ENCODE results near the gene TUBGCP3.
A peak's percentile ranks its signal among the peaks of the same experiment; 100 is the strongest.

TUBGCP3 gene

GRCh38 chr13:112615391-112615790 is 27.4 kb upstream of the TUBGCP3 start:
- no peak for DNase-seq

DNA sequence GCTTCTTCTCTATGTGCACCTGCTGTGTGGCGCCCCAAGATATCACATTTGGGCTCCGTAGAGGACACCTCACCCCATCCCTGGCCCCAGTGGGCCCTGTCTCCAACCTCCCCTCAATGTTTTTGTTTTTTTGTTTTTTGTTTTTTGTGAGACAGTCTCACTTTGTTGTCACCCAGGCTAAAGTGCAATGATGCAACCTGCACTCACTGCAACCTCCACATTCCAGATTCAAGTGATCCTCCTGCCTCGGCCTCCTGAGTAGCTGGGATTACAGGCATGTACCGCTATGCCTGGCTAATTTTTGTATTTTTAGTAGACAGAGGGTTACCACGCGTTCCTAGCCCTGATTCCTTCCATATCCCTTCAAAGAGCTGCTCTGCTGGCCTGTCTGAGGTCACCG is 26.9 kb upstream of the TUBGCP3 start:
- no peak for DNase-seq

GRCh38 chr13:112608212-112608611 is 20.3 kb upstream of the TUBGCP3 start:
- no peak for DNase-seq

DNA sequence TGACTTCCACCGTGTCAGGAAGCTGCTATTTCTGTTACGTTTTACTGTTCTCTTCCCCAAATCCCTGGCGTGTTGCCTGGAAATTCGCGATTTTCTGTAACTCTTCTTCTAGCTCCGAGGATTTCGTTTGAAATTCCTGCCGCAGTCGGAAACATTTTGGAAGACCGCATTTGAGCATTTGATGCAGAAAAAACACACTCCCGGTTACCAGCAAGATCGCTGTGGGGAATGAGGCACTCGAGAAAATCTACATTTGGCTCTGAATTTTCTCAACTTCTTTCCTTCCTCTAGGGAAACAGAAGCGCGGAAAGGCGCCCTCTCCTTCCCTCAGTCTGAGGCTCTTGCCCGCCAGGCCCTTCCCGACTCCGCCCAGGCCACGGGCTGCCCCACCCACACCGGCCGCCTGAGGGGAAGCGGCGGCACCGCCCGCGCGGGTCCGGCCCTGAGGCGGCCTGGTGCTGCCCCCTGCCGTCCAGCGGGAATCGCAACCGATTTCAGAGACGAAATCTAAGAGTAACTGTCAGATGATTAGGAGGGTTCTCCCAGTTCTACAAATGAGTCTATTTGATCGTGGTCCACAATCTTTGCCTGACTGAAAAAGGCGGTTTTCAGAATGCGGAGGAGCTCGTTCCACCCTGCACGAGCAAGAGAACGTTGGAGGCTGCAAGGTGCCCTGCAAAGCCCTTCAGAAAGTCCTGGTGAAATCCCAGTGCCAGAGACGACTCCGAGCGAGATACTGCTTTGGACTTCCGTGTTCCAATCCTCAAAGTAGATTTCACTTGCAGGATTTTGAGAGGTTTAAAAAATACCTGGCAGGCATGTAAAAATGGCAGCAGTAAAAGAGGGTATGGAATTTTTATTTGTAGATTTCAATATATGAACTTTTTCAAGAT is 18.4 kb upstream of the TUBGCP3 start:
- peak; percentile 87 for DNase-seq

DNA sequence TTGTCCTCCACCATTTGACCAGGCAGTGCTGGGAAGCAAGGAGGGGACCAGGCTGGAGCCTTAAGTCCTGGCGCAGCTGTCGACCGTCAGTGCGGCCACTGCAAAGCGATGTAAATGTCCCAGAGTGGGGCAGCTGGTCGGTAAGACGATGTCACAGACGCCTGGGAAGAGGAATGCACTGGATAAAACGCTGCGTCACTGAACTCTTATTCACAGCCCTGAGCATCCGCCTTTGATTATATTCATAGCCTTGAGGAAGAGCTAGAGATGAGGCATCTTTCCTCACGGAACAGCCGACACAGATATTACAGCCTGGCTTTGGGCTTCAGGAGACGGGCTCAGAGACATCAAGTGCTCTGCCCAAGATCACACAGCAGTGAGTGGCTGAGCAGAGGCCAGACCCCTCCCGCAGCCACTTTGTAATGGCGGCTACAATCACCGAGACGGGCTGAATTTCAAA is 17.6 kb upstream of the TUBGCP3 start:
- DNase-seq: peak; percentile 23

DNA sequence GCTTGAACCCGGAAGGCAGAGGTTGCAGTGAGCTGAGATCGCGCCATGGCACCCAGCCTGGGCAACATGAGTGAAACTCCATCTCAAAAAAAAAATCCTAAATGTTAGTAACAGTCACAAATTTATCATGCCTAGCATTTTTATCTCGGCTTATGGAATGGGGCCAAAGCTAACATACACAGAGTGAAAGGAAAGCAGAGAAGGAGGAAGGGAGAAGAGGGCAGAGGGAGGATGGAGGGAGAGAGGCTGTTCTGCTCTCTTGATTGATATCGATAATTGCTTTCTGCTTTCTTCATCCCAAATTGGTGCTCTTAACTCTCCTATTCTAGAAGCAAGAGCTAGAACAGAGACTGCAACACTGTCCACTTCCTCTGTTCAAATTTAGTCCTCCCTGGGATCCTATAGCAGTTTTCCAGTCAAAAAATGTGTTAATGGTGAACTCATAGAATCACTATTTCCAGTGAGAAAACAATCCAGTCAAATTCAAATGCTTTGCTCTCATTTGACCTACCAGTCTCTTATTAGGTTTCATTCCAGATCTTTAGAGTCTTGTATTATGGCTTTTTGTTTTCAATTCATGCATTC is 15.8 kb upstream of the TUBGCP3 start:
- DNase-seq: peak; percentile 29

DNA sequence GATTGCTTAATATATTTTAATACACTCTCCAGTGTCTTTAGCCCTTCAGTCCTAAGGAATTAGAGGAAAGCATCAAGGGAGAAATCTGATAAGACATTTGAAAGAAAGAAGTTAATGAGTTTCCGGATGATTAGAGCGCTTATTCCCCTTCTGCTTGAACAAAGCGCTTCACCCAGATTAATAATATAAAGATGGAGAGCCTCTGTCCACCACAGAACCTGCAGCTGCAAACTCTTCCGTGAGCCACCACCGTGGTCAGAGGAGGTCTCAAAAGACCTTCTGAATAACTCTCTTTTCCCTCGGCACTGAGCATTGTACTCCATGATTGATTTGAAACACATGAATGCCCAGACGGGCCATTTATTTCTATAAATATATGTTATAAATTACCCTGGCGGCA is 14.2 kb upstream of the TUBGCP3 start:
- DNase-seq: no peak

DNA sequence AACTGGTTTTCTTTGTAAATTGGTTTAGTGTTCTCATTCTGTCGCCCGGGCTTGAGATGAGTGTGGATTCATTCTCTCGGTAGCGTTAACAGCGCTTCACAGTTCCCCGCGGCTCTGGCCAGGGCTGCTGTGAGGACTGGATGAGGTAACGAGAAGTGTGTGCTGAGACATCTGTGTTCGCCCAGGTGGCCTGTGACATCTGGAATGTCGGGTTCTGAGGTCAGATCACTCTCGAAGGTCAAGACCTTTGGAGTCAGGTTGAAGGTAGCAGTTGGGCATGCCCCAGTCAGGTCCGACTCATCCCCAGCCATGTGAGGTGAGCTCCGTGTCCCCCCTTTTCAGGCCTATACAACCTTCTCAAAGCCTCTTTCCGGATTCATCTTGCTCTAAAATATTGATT is 13.4 kb upstream of the TUBGCP3 start:
- no peak for DNase-seq

- no peak for DNase-seq
These were observed 8.3 kb upstream of the TUBGCP3 start for GRCh38 chr13:112596235-112596634.

DNA sequence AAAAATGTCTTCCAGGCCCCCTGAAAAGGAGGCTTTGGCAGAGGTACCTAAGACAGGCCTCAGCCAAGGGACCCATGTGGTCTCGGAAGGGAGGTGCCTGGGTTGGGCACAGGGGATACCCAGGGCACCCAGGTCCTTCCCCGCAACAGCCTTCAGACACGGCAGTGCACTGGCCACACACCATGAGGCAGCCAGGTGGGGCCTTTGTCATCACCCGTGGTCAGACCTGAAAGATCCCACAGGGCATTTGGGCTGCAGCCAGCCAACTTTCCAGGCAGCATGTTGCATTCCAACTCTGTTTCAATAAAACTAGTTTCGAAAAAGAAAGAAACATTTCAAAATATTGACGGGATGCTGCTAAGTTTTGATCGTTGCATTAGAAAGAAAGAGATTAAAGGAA is 4.7 kb upstream of the TUBGCP3 start:
- no peak for DNase-seq

DNA sequence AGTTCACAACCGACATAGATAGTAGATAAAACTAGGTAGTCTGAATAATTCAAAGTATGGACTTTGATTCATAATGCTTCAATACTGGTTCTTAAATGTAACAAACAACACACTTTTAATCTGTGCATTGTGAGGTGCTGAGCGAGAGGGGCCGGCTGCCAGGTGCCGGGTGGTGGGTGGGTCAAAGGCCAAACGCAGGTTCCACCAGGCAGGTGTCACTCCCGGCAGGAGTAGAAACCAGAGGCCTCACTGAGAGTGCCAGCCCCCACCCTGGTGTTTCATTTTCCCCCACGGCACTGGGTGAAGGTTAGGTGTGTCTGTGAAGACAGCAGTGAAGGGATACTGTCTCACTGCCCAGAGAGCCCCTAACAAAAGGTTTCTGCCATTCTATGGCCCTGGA is 4.2 kb upstream of the TUBGCP3 start:
- no peak for DNase-seq

DNA sequence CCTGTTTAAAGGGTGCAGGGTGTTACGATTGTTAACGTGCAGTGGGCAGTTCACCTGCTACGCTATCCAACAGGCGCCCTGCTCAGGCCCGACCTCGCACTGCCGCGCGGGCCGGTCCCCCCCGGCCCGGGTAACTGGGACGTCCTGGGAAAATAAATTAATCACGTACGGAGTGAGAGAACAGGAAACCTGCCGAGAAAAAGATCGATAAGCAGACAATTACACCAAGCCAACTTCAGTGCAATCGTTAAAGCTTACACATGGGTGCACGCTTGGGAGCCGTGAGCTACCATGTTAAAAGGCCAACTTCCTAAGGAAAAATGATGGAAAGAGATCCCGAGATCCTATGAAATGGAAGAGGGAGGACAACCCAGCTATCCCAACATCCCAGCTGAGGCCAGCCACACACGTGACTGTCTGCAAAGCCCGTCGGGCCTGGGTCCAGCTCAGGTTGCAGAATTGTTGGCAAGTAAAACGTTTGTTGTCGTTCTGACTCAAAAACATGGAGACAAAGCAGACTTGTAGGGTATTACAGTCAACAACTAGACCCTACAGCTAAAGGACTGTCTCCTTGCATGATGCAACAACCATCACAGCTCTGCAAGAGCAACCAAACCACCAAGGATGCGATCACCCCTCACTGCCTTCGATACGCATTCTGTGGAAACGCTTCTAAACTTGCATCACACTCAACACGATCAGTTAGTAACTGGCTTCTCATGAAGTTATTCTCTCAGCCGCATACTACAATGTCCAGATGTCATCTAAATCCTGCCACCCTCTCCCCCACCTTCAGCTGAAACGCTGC is 741 bp upstream of the TUBGCP3 start:
- no peak for DNase-seq

DNA sequence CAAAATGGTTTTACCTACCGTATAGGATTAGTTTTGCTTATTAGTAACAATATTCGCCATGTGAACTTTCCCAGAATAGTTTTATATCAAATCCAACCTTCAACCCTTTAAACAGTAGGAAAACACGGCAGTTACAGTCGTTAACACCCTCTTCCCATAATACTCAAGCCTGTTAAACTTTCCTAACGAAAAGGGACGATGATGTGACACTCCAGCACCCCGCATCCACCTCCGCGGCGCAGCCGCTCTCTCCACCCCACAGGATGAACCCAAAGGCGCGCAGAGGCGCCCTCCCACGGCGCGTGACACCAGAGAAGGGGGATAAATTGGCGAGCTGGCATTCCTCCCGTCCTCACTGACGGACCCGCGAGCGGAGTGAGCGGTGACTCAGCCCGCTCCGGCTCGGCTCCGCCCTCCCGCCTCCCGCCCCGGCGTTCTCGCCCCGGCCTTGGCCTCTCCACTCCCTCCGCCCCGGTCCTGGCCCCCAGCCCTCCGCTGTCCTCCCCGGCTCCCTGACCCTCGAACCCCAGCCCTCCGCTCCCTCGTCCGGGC is 665 bp downstream of the TUBGCP3 start:
- peak; percentile 89 for DNase-seq

GRCh38 chr13:112586334-112586960 is 1.5 kb downstream of the TUBGCP3 start:
- no peak for DNase-seq

DNA sequence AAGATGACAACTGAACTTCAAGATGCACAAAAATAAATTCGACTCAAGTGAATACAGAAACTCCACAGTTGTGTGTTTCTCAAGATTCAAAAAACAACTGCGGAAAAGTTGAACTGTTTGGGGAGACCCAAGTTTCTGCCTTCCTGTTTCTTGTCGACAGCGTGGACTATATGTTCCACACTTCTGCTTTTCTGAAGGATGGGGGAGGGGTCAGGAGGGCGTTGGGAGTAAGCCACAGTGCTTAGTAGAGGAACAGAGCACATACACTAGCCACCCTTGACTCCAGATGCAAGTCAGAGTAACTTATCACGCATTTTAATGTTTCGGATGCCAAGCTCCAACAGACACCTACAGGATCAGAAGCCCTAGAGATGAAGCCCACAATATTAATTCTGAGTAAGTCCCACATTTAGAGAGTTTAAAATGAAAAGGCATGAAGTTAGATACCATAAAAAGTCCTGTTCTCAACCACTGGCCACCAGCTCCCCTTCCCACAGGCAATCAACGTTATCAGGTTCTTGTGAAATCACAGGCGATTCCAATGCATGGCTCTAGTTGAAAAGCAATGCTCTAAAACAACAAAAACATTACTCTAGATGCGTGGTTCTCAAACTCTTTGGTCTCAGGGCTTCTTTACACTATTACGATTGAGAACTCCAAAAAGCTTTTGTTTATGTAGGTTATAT is 4.2 kb downstream of the TUBGCP3 start:
- no peak for DNase-seq

- no peak for DNase-seq
These were observed 5.7 kb downstream of the TUBGCP3 start for GRCh38 chr13:112582263-112582662.

- no peak for DNase-seq
These were observed 7.0 kb downstream of the TUBGCP3 start for GRCh38 chr13:112580912-112581311.

GRCh38 chr13:112580211-112580610 is 7.7 kb downstream of the TUBGCP3 start:
- DNase-seq: no peak

- DNase-seq: no peak
These were observed 8.6 kb downstream of the TUBGCP3 start for GRCh38 chr13:112579310-112579843.

DNA sequence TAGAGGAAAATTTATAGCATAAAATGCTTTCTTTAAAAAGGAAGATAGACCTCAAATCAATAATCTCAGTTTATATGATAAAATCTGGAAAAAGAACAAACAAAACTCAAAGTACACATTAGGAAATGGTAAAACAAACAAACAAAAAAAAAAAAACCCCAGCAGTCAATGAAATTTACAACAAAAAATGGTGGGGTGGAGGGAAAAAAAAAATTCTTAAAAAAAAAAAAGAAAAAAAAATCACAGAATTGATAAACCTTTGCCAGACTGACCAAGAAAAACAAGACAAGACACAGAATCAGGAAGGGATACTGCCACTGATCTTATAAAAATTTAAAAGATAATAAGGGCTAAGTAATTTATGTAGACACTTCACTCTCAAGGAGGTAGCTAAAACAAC is 11.2 kb downstream of the TUBGCP3 start:
- DNase-seq: no peak

DNA sequence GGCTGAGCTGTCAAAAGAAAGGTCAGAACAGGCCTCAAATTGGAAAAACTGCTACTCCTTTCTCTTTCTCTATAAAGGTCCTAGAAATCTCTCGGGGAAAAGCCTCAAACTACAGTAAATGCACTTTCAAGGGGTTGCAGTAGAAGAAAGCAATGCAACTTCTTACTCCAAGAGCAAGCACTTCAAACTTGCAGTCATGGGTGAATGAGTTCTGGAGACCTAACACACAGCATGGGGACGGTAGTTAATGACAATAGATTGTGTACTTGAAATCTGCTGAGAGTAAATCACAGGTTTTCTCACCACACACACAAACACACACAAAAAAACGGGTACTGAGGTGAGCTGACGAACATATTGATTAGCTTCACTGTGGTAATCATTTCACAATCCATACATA is 11.8 kb downstream of the TUBGCP3 start:
- DNase-seq: no peak

- peak; percentile 57 for DNase-seq
These were observed 12.3 kb downstream of the TUBGCP3 start for GRCh38 chr13:112575675-112576074.
